ENCODE measurements around the gene SMC5.

Gene SMC5

DNA sequence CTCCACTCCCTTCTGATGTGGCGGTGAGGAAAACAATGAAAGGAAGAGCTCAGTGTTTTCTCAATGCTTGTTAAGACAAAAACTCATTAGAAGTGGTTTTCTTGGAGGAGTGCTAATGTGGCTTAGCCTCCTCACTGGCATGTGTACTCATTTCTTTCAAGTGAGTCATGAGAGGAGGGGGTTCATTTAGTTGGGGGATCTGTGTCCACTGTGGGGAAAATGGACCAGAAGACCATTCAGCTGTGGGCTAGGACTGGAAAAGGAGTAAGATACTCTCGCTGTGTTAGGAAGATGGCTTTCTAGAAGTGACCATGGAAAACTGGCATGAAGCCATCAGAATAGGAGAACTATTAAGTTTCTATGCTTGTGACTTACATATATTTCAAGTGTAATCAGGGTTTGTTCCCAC is 132.2 kb downstream of the SMC5 start:
- H3K4me1 ChIP-seq (ENCODE audit: insufficient read depth, low read length, poor library complexity, severe bottlenecking), result no peaks in the 10 kb centered on the region
- no peak overlapping the region for H3K4me3 ChIP-seq (ENCODE audit: low read length, poor library complexity, severe bottlenecking)
- H3K36me3 ChIP-seq (ENCODE audit: insufficient read depth, low read length), result no peaks in the 10 kb centered on the region
- H4K20me1 ChIP-seq (ENCODE audit: insufficient read depth, low read length, poor library complexity, severe bottlenecking), result no peaks in the 10 kb centered on the region
- no peak for TF ChIP-seq CTCF (conservative IDR thresholded peaks at IDR 0.05; ENCODE audit: low read length)
- no peak for TF ChIP-seq EZH2phosphoT487 (IDR thresholded peaks at IDR 0.05; ENCODE audit: borderline replicate concordance)
- no peaks in the 10 kb centered on the region for H3K9me3 ChIP-seq (ENCODE audit: insufficient read depth, low read depth, low read length)
- no peak overlapping the region for H3K4me2 ChIP-seq (ENCODE audit: low read depth, low read length, poor library complexity, severe bottlenecking)
- H3K9ac ChIP-seq (ENCODE audit: low read depth, low read length, poor library complexity, severe bottlenecking), result no peak overlapping the region
- no peaks in the 10 kb centered on the region for H3K27me3 ChIP-seq (ENCODE audit: insufficient read depth, low read length, poor library complexity, severe bottlenecking)
- H2AFZ ChIP-seq (ENCODE audit: low read length), result no peak overlapping the region
- H3K9me2 ChIP-seq (replicated peaks; ENCODE audit: low read depth, low read length), result no peaks in the 10 kb centered on the region
- H3F3A ChIP-seq (ENCODE audit: low read depth), result no peaks in the 10 kb centered on the region
- no peaks in the 10 kb centered on the region for H3K79me2 ChIP-seq (ENCODE audit: insufficient read depth, low read length)

GRCh38 chr9:70392189-70392588 is 133.4 kb downstream of the SMC5 start:
- H3K4me2 ChIP-seq (ENCODE audit: low read depth, low read length, poor library complexity, severe bottlenecking), result no peak overlapping the region
- TF ChIP-seq CTCF (conservative IDR thresholded peaks at IDR 0.05; ENCODE audit: low read length) (peak; percentile 63), EZH2phosphoT487 (IDR thresholded peaks at IDR 0.05; ENCODE audit: borderline replicate concordance) (no peak)
- H3K9me3 ChIP-seq (ENCODE audit: insufficient read depth, low read depth, low read length), result no peaks in the 10 kb centered on the region
- no peaks in the 10 kb centered on the region for H4K20me1 ChIP-seq (ENCODE audit: insufficient read depth, low read length, poor library complexity, severe bottlenecking)
- H3F3A ChIP-seq (ENCODE audit: low read depth), result no peaks in the 10 kb centered on the region
- no peak overlapping the region for H3K4me3 ChIP-seq (ENCODE audit: low read length, poor library complexity, severe bottlenecking)
- H3K79me2 ChIP-seq (ENCODE audit: insufficient read depth, low read length), result no peaks in the 10 kb centered on the region
- no peaks in the 10 kb centered on the region for H3K27me3 ChIP-seq (ENCODE audit: insufficient read depth, low read length, poor library complexity, severe bottlenecking)
- no peaks in the 10 kb centered on the region for H3K4me1 ChIP-seq (ENCODE audit: insufficient read depth, low read length, poor library complexity, severe bottlenecking)
- H3K36me3 ChIP-seq (ENCODE audit: insufficient read depth, low read length), result no peaks in the 10 kb centered on the region
- no peak overlapping the region for H3K9ac ChIP-seq (ENCODE audit: low read depth, low read length, poor library complexity, severe bottlenecking)
- H3K9me2 ChIP-seq (replicated peaks; ENCODE audit: low read depth, low read length), result no peaks in the 10 kb centered on the region
- no peak overlapping the region for H2AFZ ChIP-seq (ENCODE audit: low read length)

GRCh38 chr9:70392850-70393249 is 134.1 kb downstream of the SMC5 start:
- Histone ChIP-seq H3K79me2 (ENCODE audit: insufficient read depth, low read length) (no peaks in the 10 kb centered on the region), H3K4me3 (ENCODE audit: low read length, poor library complexity, severe bottlenecking) (no peak overlapping the region), H4K20me1 (ENCODE audit: insufficient read depth, low read length, poor library complexity, severe bottlenecking) (no peaks in the 10 kb centered on the region), H3K4me2 (ENCODE audit: low read depth, low read length, poor library complexity, severe bottlenecking) (no peak overlapping the region), H3K27me3 (ENCODE audit: insufficient read depth, low read length, poor library complexity, severe bottlenecking) (no peaks in the 10 kb centered on the region), H3K4me1 (ENCODE audit: insufficient read depth, low read length, poor library complexity, severe bottlenecking) (no peaks in the 10 kb centered on the region), H2AFZ (ENCODE audit: low read length) (no peak overlapping the region), H3K36me3 (ENCODE audit: insufficient read depth, low read length) (no peaks in the 10 kb centered on the region), H3K9ac (ENCODE audit: low read depth, low read length, poor library complexity, severe bottlenecking) (no peak overlapping the region), H3K9me2 (replicated peaks; ENCODE audit: low read depth, low read length) (no peaks in the 10 kb centered on the region), H3K9me3 (ENCODE audit: insufficient read depth, low read depth, low read length) (no peaks in the 10 kb centered on the region), H3F3A (ENCODE audit: low read depth) (no peaks in the 10 kb centered on the region)
- TF ChIP-seq EZH2phosphoT487 (IDR thresholded peaks at IDR 0.05; ENCODE audit: borderline replicate concordance) (no peak), CTCF (conservative IDR thresholded peaks at IDR 0.05; ENCODE audit: low read length) (no peak)

All from Loucy (cell line).